Natural killer cell treated with Interleukin-12 subunit alpha and Interleukin-12 subunit beta and Interleukin-15 and Interleukin-18, amount 100 ng/mL, for 72 hours (primary cell): ENCODE data around the gene CCDC92. TPM values are rescaled to one million over a fixed set of nuclear protein-coding genes. Genes with fewer than 3 reads are reported as not detected.

Source experiments
- ATAC-seq, 2 donors: fragments of 150-1000 bp; cut with Tn5 transposase in 1 of 2; sonication (Bioruptor Pico), chemical (Tn5 transposase) in 1 of 2; 2 replicates each; pipeline ENCODE4 v1.10.0; 2021
- DNase-seq: peaks from one replicate; pipeline ENCODE4 v3.0.0; 2022; ENCODE audit warnings: low spot score
- H3K27ac Mint-ChIP-seq, 2 donors: 1 replicate in 1 of 2; 2 replicates in 1 of 2; pipeline ENCODE4 v1.8.0; 2022; ENCODE audit warnings: mixed read lengths in 2 of 2, mild to moderate bottlenecking in 1 of 2, moderate library complexity in 1 of 2
- H3K27me3 Mint-ChIP-seq, 2 donors: 1 replicate in 1 of 2; 2 replicates in 1 of 2; pipeline ENCODE4 v1.8.0; 2022; ENCODE audit warnings: mixed read lengths in 2 of 2
- H3K36me3 Mint-ChIP-seq: one replicate; pipeline ENCODE4 v1.8.0; 2022; ENCODE audit warnings: mixed read lengths
- H3K4me1 Mint-ChIP-seq, 2 donors: 1 replicate in 1 of 2; 2 replicates in 1 of 2; pipeline ENCODE4 v1.8.0; 2022; ENCODE audit warnings: low read depth in 2 of 2, mixed read lengths in 2 of 2, mild to moderate bottlenecking in 1 of 2
- H3K4me3 Mint-ChIP-seq: one replicate; pipeline ENCODE4 v1.8.0; 2022; ENCODE audit warnings: mixed read lengths
- H3K9me3 Mint-ChIP-seq: 2 replicates; pipeline ENCODE4 v1.8.0; 2022; ENCODE audit warnings: mixed read lengths
- total RNA-seq, 2 donors: library from RNA; stranded (reverse); gene quantifications; one replicate each; pipeline ENCODE4 v1.2.3, GENCODE V29; 2022

Gene CCDC92
- total RNA-seq, 2 donors from 2014 or later = 12.9 to 16.2 TPM

DNA sequence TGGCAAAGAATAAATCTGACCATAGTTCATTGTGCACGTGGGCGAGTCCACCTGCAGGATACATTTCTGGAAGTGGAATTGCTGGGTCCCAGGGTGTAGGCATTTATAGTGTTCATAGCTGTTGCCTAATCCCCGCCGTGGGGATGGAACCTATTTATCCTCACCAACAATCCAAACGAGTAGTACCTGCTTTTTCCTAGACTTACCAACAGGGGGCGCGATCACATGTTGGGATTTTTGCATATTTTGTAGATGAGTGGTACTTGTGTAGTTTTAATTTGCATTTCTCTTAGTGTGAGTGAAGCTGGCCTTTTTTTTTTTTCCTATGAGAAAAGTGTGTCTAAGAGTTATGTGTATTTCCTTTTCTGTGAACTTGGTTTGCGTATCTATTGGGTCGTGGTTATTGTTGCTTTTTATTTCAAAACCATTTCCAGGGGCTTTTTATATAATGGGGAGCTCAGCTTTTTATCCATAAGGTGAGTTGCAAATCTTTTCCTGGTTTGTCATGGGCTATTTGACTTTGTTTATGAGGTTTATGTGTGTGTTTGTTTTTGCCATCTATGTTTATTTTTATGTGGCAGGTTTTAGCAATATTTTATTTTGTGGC lies 67.2 kb downstream of the CCDC92 start:
- Mint-ChIP-seq H3K27me3 (peaks cover 11 to 14% of the 10 kb centered on the region in 2 donors), H3K36me3 (no peaks in the 10 kb centered on the region), H3K27ac (no peak overlapping the region), H3K9me3 (no peaks in the 10 kb centered on the region), H3K4me1 (peaks cover 8 to 13% of the 10 kb centered on the region in 2 donors), H3K4me3 (no peak overlapping the region)
- peak; percentile 72 for DNase-seq
- peak; percentile 47 to 59 for ATAC-seq

DNA sequence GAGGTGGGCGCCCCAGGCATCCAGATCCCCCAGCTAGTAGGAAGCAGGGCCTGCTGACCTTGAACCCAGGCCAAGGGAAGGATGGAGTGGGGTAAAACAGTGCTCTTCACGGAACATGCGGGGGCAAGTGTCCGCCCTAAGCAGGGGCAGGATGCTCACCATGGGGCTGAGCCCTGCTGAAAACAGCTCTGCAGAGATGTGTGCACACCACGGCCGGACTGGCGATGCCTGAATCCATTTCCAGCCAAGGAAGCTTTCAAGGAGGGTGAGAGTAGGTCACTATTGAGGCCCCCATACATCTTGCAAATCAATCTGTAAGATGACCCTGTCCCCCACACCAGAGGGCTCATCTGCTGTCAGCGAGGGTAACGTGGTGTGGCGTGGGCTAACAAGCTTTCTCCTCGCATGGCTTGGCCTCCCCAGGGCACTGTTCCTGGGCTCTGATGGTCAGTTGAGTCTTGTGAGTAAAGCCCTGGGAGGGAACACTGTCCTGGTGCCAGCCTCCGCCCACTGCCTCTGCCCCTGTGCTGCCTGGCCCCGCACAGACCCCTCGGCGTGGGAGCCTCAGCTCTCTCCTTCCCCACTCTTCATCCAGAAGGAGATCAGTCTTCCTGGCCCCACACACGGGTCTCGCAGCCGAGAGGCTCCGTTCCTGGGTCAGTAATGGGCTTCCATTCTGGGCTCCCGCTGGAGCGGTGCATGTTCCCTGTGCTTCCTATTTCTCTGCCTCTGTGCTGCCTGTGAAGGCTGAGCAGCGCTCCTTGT lies 69.1 kb downstream of the CCDC92 start:
- no peak overlapping the region for H3K27ac Mint-ChIP-seq
- DNase-seq (peak; percentile 6), ATAC-seq (no peak)
- no peak overlapping the region for H3K4me3 Mint-ChIP-seq
- peaks cover 8 to 12% of the 10 kb centered on the region in 2 donors for H3K4me1 Mint-ChIP-seq
- peaks cover 17 to 27% of the 10 kb centered on the region in 2 donors for H3K27me3 Mint-ChIP-seq
- H3K9me3 Mint-ChIP-seq = no peaks in the 10 kb centered on the region
- no peaks in the 10 kb centered on the region for H3K36me3 Mint-ChIP-seq

DNA sequence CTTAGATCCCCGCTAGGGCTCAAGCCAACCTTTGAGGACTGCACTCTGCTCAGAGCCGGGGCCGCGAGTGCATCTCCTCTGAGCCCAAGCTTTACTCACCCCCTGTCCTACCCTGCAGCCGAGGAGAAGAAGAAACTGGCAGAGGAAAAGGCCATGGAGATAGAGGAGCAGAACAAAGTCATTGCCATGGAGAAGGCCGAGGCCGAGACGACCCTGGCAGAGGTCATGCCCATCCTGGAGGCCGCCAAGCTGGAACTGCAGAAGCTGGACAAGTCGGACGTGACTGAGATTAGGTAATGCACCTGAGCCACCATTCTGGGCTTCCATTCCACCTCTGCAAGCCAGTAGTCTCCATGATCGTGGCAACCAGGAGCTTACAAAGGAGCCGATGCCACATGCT lies 69.8 kb downstream of the CCDC92 start:
- Mint-ChIP-seq H3K27me3 (peaks cover 17 to 27% of the 10 kb centered on the region in 2 donors), H3K27ac (no peak overlapping the region), H3K36me3 (no peaks in the 10 kb centered on the region), H3K4me3 (no peak overlapping the region), H3K9me3 (no peaks in the 10 kb centered on the region), H3K4me1 (peaks cover 8 to 12% of the 10 kb centered on the region in 2 donors)
- ATAC-seq (no peak), DNase-seq (no peak)

DNA sequence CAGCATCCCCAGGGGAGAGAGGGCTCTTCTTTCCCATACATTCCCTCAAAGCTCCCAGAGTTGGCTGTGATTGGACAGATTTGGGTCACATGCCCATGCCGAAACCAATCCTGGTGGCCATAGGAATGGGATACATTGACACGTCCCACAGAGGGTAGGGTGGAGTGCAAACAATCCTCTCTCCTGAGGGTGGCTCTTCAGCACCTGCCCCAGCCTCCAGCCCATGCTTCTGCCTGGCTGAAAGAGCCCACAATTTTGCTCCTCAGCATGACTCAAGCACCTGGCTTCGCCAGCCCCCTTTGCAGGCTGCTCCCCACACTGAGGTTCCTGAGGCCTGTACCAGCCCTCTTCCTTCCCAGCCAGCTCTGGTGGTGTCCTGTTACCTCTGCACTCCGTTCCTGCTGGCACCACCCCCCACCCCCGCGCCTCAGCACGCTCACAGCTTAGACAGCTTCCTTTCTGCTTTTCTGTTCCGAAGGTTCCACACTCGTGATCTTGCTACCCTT lies 71.7 kb downstream of the CCDC92 start:
- H3K27ac Mint-ChIP-seq = no peak overlapping the region
- no peaks in the 10 kb centered on the region for H3K36me3 Mint-ChIP-seq

DNA sequence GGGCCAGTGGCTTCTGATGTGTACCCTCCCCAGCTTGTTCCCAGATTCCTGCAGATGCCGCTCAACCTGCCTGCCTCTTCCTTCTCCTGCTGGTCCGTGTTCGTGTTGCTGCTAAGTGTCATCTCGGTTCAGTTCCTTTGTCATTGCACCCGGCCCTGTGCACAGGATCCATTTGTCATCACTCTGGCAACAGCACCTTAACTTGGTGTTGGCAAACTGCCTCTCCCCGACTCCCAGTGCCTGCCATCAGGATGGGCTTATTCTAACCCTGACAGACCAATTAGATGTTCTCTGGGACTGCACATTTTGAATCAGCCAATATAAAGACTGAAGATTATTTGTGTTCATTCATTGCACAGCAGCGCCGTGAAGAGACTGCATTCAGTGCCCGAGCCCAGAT lies 73.3 kb downstream of the CCDC92 start:
- peaks cover 17 to 27% of the 10 kb centered on the region in 2 donors for H3K27me3 Mint-ChIP-seq
- H3K9me3 Mint-ChIP-seq = no peaks in the 10 kb centered on the region
- H3K27ac Mint-ChIP-seq = no peak overlapping the region
- no peaks in the 10 kb centered on the region for H3K36me3 Mint-ChIP-seq
- no peak overlapping the region for H3K4me3 Mint-ChIP-seq
- ATAC-seq (no peak), DNase-seq (no peak)
- H3K4me1 Mint-ChIP-seq = peaks cover 0 to 5% of the 10 kb centered on the region in 2 donors

More for the DNA sequence above, 71.7 kb downstream of the CCDC92 start:
- ATAC-seq (no peak), DNase-seq (no peak)
- H3K4me1 Mint-ChIP-seq = peaks cover 8 to 12% of the 10 kb centered on the region in 2 donors
- H3K4me3 Mint-ChIP-seq = no peak overlapping the region
- H3K9me3 Mint-ChIP-seq = no peaks in the 10 kb centered on the region
- peaks cover 17 to 27% of the 10 kb centered on the region in 2 donors for H3K27me3 Mint-ChIP-seq

DNA sequence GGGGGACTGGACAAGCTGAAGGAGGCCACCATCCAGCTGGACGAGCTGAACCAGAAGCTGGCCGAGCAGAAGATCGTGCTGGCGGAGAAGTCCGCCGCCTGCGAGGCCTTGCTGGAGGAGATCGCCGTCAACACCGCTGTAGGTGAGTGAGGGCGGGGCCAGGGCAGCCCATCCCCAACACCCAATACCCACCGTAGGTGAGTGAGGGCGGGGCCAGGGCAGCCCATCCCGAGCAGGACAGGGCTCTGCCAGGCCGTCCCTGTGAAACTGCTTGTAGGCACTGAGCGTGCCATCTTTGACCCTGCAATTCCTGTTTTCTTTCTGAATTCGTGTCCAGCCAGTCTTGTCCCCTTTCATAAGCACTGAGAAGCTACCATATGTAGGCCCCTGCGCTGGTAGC lies 74.0 kb downstream of the CCDC92 start:
- H3K4me3 Mint-ChIP-seq = no peak overlapping the region
- ATAC-seq = no peak
- H3K27me3 Mint-ChIP-seq = peaks cover 13 to 27% of the 10 kb centered on the region in 2 donors
- H3K36me3 Mint-ChIP-seq = no peaks in the 10 kb centered on the region
- DNase-seq = no peak
- no peak overlapping the region for H3K27ac Mint-ChIP-seq
- peaks cover 0 to 5% of the 10 kb centered on the region in 2 donors for H3K4me1 Mint-ChIP-seq
- H3K9me3 Mint-ChIP-seq = no peaks in the 10 kb centered on the region

DNA sequence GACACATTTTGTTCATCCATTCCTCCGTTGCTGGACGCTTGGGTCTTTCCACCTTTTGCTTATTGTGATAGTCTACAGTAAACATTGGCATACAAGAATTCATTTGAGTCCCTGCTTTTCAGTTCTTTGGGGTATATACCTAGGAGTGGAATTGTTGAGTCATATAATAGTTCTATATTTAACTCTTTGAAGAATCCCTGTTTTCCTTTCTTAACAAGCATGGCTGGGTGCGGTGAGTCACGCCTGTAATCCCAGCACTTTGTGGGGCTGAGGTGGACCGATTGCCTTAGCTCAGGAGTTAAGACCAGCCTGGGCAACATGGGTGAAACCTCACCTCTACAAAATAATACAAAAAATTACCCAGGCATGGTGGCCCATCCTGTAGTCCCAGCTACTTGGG lies 75.4 kb downstream of the CCDC92 start:
- Mint-ChIP-seq H3K36me3 (no peaks in the 10 kb centered on the region), H3K4me1 (peaks cover 0 to 4% of the 10 kb centered on the region in 2 donors), H3K4me3 (no peak overlapping the region), H3K27ac (no peak overlapping the region), H3K9me3 (no peaks in the 10 kb centered on the region), H3K27me3 (peaks cover 12 to 27% of the 10 kb centered on the region in 2 donors)
- ATAC-seq = no peak
- no peak for DNase-seq

DNA sequence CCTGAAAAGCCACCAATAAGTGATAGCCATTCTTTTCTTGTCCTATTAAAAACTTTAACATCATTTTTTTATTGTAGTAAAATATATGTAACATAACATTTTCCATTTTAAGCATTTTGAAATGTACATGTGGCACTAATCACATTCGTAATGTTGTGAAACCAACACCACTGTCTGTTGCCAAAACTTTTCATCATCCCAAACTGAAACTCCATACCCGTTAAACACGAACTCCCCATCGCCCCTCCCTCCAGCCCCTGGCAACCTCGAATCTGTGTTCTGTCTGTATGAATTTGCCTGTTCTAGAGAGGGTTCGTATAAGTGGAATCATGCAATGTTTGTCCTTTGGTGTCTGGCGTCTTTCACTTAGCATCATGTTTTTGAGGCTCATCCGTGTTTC lies 75.9 kb downstream of the CCDC92 start:
- H3K36me3 Mint-ChIP-seq = no peaks in the 10 kb centered on the region
- no peaks in the 10 kb centered on the region for H3K9me3 Mint-ChIP-seq
- H3K27me3 Mint-ChIP-seq = peaks cover 10 to 27% of the 10 kb centered on the region in 2 donors
- no peak for DNase-seq
- H3K27ac Mint-ChIP-seq = no peak overlapping the region
- H3K4me3 Mint-ChIP-seq = no peak overlapping the region
- no peak for ATAC-seq
- peaks cover 0 to 3% of the 10 kb centered on the region in 2 donors for H3K4me1 Mint-ChIP-seq

DNA sequence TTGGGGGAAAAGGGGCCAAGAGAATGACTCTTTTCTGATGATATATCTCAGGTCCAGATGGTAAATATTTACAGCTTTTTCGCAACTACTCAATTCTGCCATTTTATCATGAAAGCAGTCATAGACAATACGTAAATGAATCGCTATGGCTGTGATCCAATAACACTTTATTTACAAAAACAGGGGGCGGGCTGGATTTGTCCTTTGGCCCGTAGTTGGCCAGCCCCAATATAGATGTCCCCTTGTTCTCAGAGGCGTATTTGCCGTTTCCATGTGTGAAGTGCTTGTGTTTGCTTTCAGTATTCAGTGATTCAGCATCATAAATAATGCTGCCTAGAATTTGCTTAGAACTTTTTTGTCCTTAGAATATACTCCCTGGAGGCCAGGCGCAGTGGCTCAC lies 77.2 kb downstream of the CCDC92 start:
- no peaks in the 10 kb centered on the region for H3K9me3 Mint-ChIP-seq
- H3K4me1 Mint-ChIP-seq = no peaks in the 10 kb centered on the region
- H3K27ac Mint-ChIP-seq = no peak overlapping the region
- peak; percentile 16 for DNase-seq
- no peak overlapping the region for H3K4me3 Mint-ChIP-seq
- peaks cover 8 to 23% of the 10 kb centered on the region in 2 donors for H3K27me3 Mint-ChIP-seq
- ATAC-seq = no peak
- H3K36me3 Mint-ChIP-seq = no peaks in the 10 kb centered on the region

DNA sequence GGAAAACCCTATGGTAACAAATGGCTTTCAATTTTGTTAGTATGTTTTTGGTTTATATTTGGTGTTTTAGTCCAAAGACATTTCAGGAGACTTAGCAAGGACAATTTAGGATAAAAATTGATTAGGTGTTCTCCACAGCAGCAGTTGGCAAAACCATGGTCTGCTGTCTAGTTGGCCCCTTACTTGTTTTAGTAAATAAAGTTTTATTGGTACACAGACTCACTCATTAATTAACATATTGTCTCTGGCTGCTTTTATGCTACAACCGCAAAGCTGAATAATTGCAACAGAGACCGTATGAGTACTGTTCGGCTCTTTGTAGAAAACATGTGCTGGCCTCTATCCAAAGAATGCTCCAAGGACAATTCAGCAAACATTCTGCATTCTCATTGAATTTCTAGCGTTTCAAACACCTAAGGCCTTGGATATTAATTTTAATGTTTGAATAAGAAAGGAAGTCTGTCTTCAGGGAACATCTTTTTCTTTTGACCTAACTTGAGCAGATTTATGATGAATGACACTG lies 77.7 kb downstream of the CCDC92 start:
- no peak for DNase-seq
- no peak overlapping the region for H3K4me3 Mint-ChIP-seq
- H3K27me3 Mint-ChIP-seq = peaks cover 8 to 17% of the 10 kb centered on the region in 2 donors
- H3K9me3 Mint-ChIP-seq = no peaks in the 10 kb centered on the region
- H3K4me1 Mint-ChIP-seq = no peaks in the 10 kb centered on the region
- H3K27ac Mint-ChIP-seq = no peak overlapping the region
- ATAC-seq = no peak
- no peaks in the 10 kb centered on the region for H3K36me3 Mint-ChIP-seq

DNA sequence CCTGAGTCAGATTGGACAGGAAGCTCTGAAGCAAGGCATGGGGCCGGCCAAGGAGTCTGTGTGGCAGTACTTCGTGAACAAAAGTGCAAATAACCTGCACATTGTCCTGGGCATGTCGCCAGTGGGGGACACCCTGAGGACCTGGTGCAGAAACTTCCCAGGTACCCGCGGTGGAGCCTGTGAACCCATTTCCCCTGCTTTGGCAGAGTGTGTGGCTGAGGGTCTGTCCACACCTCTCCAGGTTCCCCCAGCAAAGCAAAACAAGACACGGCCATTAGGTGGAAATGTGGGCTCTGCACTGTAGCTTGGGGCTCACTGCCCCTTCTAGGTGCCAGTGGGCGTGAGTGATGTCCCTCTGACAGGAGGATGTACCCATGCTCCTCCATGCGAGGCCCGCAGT lies 79.4 kb downstream of the CCDC92 start:
- peaks cover 6 to 8% of the 10 kb centered on the region in 2 donors for H3K27me3 Mint-ChIP-seq
- no peaks in the 10 kb centered on the region for H3K9me3 Mint-ChIP-seq
- H3K4me1 Mint-ChIP-seq = no peaks in the 10 kb centered on the region
- no peaks in the 10 kb centered on the region for H3K36me3 Mint-ChIP-seq
- peak; percentile 47 for DNase-seq
- no peak overlapping the region for H3K27ac Mint-ChIP-seq
- no peak overlapping the region for H3K4me3 Mint-ChIP-seq
- no peak for ATAC-seq

DNA sequence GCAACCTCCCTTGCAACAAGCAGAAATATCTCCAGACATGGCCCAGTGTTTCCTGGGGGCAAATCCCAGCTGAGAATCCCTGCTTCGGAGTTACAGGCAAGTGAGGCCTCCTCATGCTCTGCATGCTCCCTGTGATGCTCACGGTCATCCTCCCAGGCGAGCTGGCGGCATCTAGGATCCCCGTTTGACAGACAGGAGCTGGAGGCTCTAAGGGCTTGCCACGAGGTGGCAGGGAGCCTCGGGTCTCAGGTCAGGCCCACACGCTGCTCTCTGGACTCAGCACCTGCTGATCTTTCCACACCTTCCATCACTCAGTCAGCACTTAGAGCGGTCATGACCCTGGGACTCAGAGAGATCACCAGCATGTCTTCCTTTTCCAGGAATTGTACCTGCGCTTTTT lies 79.8 kb downstream of the CCDC92 start:
- DNase-seq (no peak), ATAC-seq (no peak)
- H3K9me3 Mint-ChIP-seq = no peaks in the 10 kb centered on the region
- H3K27ac Mint-ChIP-seq = no peak overlapping the region
- peaks cover 6 to 8% of the 10 kb centered on the region in 2 donors for H3K27me3 Mint-ChIP-seq
- H3K36me3 Mint-ChIP-seq = no peaks in the 10 kb centered on the region
- no peaks in the 10 kb centered on the region for H3K4me1 Mint-ChIP-seq
- no peak overlapping the region for H3K4me3 Mint-ChIP-seq

DNA sequence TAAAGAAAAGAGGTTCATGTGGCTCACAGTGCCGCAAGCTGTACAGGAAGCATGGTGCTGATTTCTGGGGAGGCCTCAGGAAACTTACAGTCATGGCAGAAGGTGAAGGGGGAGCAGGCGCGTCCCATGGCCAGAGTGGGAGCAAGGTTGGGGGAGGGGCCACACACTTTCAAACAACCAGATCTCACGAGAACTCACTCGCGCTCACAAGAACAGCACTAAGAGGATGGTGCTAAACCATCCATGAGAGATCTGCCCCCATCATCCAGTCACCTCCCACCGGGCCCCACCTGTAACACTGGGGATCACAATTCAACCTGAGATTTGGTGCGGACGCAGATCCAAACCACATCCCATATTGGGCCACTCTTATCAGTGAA lies 80.5 kb downstream of the CCDC92 start:
- Mint-ChIP-seq H3K4me3 (no peak overlapping the region), H3K9me3 (no peaks in the 10 kb centered on the region), H3K36me3 (no peaks in the 10 kb centered on the region), H3K27me3 (peaks cover 6 to 8% of the 10 kb centered on the region in 2 donors), H3K27ac (no peak overlapping the region), H3K4me1 (no peaks in the 10 kb centered on the region)
- ATAC-seq (no peak), DNase-seq (peak; percentile 20)

DNA sequence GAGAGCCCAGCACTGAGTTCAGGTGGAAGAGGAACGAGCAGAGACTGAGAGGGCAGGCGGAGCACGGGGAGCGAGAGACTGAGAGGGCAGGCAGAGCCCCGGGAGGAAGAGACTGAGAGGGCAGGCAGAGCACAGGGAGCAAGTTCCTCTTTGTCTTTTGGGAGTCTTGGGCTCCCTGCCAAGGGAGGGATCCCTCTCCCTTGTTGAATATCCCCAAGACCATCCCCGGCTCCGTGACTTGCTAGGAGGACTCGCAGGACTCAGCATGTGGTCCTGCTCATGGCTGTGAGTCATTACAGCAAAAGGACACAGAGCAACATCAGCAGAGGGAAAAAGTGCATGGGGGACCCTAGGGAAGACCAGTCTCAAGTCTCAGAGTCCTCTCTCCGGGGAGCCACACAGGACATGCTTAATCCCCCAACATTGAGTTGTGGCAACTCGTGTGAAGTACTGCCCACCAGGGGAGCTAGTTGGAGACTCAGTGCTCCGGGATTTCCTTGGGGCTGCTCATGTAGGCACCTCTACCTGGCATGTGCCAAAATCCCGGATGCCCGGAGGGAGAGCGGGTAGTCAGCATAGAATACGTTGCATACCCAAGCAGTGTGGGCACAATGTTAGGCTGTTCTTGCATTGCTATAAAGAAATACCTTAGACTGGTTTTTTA lies 81.0 kb downstream of the CCDC92 start:
- ATAC-seq (no peak), DNase-seq (peak; percentile 59)
- Mint-ChIP-seq H3K9me3 (no peaks in the 10 kb centered on the region), H3K27ac (no peak overlapping the region), H3K27me3 (peaks cover 6 to 10% of the 10 kb centered on the region in 2 donors), H3K36me3 (no peaks in the 10 kb centered on the region), H3K4me3 (no peak overlapping the region), H3K4me1 (no peaks in the 10 kb centered on the region)
